Skeletal muscle cell (primary cell): ENCODE measurements around the gene PRICKLE1.

Experiments
- DNase-seq: peaks from one replicate; pipeline ENCODE4 v3.0.0-alpha.2; 2010; ENCODE audit warnings: low read depth
- H3K4me3 ChIP-seq: 2 replicates; pipeline ENCODE4 v1.5.1; 2011; ENCODE audit warnings: low read depth, mild to moderate bottlenecking, control low read depth, low read length, moderate library complexity

PRICKLE1 gene

DNA sequence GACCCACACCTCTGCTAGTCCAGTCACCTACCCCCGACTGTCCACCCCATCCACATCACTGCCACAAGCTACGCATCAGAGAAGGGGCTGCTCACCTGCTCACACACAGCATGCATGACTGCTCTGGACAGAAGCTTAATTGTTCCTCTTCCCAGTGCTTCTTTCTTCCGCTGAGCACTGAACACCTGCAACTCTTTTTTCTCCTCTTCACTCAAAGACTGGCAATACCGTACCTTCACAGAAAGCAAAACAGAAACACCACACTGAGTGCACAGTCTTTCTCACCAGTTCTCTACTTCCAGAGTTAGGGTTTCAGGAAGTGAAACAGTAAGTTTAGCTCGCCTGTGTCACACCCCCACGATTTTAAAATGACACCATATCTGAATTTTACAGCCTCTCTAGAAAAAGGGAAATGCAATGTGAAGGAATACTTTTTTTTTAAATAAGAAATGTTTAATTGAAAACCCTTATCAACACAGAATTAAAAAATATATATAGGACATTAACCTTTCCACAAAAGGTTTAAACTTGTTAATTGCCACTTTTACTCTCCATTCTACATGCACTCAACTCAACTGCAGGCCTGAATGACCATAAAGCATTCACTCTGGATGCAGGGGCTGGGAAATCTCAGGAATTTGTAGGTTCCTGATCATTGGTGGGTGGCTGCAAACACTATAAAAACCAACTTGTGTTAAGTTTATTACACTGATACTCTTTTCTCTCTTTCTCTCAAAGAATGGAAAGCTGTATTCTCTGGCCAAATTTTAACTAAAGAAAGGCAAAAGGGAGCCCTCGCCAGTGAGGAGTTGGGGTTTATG, 120.0 kb downstream of the PRICKLE1 start:
- H3K4me3 ChIP-seq: no peak overlapping the region
- DNase-seq: no peak

DNA sequence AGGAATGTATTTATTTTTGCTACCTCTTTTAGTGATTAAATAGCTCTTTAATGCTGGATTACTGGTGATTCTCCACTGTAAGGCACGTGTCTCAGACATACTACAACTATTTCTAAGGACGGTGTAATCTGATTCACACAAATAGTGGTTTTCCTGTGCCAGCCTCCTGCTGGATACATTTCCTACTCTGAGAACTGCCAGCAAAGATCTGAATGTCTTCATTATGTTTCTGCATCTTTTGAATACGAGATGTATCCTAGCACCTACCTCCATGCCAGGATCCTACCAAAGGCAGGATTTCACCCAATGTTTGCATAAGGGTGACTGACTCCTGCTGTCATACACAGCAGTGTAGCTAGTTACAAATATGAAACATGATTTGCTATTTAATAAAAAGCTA, 120.6 kb downstream of the PRICKLE1 start:
- no peak for DNase-seq
- no peak overlapping the region for H3K4me3 ChIP-seq

DNA sequence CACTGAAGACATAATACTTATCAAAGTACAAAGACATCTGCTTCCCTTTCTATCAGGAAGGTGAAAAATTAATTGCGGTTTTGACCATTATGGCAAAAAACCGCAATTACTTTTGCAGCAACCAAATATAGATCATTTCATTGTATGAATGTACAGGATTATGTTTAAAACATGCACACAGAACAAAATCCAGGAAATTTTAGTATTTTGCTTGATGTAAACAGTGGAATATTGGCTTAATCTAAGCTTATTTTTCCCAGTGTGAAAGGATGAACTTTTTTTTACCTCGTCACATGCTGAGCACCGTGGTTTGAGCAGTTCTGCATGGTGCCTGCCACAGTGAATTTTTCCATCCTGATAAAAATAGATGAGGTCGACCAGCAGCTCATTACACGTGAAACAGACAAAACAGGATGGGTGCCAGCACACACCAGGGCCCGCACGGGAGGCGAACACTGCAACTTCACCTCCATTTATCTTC, 121.2 kb downstream of the PRICKLE1 start:
- DNase-seq: no peak
- H3K4me3 ChIP-seq: no peak overlapping the region

DNA sequence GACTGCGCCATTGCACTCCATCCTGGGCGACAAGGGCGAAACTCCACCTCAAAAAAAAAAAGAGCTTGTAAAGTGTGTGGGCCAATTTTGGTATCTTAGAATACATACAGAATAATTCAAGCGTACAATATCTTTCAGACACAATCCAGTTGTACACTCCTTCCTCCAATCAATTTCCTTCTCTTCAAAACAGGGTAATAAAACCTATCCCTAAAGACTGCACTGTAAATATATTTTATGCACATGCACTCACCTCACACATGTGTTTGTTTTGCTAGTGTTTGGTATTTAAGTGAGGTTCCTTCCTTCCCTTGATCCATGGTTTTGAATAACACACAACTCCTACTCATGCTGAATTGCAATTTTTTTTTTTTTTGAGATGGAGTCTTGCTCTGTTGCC, 125.9 kb downstream of the PRICKLE1 start:
- H3K4me3 ChIP-seq: no peak overlapping the region
- DNase-seq: no peak

DNA sequence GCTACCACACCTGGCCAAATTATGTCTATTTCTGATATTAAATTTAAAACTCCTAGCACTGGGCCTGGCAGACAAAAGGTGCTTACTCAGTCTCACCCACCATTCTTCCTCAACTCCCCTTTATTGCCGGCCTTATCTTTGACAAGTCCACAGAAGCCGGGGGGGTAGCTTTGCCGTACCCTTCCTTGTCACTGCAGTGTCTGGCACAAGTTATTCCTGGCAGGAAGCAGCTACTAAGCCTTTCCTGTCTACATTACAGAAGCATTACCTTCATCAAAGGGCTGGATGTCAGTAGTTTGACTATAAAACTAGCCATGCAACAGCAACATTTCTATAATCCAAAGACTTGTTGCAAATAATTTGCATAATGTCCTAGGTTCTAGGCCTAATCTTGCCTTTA, 127.1 kb downstream of the PRICKLE1 start:
- DNase-seq: no peak
- H3K4me3 ChIP-seq: no peak overlapping the region

DNA sequence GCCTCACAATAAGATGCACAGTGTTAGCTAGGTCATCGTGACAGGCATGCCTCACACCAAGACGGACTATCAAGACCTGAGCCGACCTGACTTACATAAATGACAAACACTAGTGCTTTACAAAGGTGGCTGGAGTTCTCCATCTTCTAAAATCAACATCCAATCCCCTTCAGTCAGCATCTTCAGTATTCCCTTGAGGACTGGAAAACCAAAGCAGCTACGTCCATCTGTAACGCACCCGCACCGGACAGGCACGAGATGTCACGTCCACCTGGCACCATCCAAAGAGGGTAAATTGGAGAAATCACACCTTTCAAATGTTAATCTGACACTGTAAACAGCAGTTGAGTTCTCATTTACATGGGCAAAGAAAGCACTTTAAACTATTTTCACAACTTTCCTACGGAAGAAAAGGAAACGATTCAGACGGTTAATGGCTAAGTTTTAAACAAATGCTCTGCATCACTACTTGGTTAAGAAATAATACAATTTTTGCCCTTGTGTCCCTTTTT, 130.2 kb downstream of the PRICKLE1 start:
- DNase-seq: no peak
- H3K4me3 ChIP-seq: no peak overlapping the region

DNA sequence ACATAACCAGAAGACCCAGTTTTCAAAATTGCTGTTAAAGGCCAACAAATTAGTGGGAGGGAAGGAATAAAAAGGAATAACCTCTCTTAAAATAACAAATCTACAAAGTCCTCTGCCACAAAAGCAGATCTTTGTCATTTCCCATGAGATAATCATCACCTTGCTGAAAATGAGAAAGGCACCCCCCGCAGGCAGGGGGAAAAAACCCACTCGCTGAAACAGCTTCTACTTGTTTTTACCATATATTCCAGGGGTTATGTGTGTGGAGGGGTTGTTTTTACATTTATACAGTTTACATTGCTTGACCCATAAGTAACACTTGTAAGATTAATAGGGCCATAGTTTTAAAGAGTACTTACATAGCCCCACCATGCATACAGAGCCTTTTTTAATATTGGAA, 131.0 kb downstream of the PRICKLE1 start:
- no peak overlapping the region for H3K4me3 ChIP-seq

DNA sequence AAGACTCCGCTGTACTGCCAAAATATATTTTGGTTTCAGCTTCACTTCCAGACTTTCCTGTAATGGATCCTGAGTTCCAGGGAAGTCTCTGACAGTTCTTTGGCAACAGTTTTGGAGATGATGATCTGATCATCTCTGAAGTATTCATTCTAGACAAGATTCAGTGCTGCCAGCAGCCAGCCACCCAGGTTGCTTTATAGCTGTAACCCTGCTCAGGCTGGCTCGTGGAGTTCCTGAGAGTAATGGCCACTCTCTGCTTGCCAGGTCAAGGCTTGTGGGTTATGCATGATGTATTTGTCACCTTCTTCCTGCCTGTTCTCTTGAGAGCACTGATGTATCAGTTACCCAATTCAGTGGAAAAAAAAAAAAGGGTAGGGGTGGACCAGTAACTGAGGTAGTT, 139.3 kb downstream of the PRICKLE1 start:
- H3K4me3 ChIP-seq: no peak overlapping the region
- DNase-seq: peak; percentile 63

More for the DNA sequence above, 131.0 kb downstream of the PRICKLE1 start:
- no peak for DNase-seq

DNA sequence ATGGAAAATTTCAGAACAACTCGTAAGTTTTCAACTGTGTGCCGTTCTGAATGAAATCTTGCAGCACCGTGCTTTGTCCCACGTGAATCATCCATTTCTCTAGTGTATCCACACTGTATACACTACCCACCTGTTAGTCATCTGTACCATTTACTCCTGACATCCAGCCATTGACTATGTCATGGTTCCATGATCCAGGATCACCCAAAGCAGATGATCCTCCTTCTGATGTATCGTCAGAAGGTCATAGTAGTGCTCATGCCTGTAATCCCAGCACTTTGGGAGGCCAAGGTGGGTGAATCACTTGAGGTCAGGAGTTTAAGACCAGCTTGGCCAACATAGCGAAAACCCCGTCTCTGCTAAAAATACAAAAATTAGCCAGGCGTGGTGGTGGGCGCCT, 140.7 kb downstream of the PRICKLE1 start:
- no peak overlapping the region for H3K4me3 ChIP-seq
- DNase-seq: no peak

DNA sequence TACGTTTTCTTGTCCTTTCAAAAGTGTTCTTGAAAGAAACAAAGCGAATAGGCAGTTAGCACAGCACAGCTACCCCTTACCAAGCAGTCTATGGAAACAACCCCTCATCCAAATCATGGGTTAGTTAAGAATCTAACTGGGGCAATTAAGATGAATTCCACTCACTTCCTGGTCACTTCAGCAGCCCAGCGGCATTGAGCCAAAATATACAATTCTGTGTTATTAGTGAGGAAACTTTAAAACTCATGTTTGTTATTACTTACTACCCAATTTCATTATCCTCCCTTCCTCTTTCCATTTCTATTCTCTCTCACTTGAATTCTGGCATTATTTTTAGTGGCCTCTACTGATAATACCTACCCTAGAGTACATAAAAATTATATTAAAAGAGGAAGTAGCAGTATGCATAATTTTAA, 142.2 kb downstream of the PRICKLE1 start:
- H3K4me3 ChIP-seq: no peak overlapping the region
- no peak for DNase-seq

DNA sequence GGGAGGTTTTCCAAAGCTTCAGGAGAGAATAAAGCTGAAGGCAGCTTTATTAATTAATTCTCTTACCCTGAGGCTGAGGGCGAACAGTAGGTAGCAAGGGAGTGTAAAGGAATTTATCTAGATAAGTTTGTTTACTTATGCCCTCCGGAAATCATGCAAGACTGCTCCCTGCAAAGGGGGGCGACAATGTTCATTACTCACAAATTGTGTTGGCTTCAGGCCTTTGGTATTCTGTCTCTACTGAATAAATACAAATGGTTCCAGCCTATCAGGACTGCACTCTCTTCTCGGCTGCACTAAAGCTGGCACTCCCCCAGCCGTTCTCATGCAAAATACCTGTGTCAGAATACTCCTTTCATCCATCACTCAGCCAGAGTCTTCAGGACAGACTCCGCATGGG, 142.8 kb downstream of the PRICKLE1 start:
- H3K4me3 ChIP-seq: no peak overlapping the region
- DNase-seq: no peak

DNA sequence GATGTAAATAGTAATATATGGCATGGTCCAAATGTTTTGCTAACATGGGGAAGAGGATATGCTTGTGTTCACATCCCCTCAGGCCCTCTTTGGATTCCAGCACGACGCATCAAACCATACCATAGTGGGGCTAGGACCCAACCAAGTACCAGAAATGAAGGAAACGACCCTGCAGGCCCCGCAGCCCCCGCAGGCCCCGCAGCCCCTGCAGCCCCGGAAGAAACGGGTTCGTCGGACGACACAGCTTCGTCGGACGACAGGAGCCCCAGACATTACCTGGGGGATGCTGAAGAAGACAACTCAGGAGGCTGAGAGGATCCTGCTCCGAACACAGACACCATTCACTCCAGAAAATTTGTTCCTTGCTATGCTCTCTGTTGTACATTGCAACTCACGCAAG, 143.7 kb downstream of the PRICKLE1 start:
- H3K4me3 ChIP-seq: no peak overlapping the region
- DNase-seq: no peak

DNA sequence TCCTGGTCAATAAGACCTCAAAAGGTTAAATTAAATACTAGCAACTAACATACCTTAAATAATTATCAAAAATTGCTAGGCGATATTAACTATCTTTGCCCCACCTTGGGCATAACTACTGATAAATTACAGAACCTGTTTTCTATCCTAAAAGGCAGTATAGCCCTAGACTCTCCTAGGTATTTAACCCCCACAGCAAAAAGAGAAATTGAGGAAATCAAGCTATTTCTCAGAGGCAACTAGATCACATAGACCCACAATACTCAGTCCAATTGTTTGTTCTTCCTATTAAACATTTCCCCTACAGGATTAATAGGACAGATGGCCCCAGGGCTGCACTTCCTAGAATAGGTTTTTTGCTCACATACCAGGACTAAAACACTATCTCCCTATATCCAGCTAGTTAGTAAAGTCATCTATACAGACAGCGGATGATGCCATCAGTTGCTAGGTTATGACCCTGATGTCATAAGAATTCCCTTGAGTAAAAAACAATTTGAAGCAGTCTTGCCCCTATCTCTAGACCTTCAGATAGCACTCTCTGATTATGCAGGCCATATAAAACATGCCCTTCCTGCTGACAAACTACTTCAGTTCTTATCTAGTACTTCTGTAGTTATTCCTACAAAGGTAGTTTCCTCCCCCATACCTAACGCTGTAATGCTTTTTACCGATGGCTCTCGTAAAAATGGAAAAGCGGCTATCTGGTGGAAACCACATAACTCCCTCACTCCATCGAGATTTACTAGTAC, 145.2 kb downstream of the PRICKLE1 start:
- H3K4me3 ChIP-seq: no peak overlapping the region
- DNase-seq: no peak

DNA sequence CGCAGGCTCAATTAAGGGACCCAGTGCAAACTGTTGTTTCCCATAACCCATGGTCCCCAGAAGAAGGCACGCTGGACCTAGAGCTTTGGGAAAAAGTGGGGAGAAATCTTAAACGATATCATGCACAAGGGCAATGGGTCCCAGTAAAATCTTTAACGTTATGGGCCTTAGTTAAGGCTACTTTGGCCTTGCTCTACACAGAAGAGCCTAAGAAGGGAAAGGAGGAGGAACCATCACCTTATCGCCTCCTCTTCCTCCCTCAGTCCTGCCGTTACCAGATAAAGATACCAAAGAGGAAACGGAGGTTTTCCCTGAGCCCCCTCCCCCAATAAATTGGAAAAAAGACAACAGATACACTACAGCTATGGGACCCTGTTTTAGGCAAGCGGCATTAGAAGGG, 146.7 kb downstream of the PRICKLE1 start:
- H3K4me3 ChIP-seq: no peak overlapping the region

DNA sequence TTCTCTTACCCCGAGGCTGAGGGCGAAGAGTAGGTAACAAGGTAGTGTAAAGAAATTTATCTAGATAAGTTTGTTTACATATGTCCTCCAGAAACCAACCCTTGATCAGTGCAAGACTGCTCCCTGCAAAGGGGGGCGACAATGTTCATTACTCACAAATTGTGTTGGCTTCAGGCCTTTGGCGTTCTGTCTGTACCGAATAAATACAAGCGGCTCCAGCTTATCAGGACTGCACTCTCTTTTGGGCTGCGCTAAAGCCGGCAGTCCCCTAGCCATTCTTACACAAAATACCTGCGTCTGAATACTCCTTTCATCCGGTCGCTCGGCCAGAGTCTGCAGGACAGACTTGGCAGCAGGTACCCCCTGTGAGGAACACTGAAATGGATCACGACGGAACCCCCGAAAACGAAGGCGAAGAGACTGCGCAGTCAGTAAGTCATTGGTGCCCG, 147.2 kb downstream of the PRICKLE1 start:
- H3K4me3 ChIP-seq: no peak overlapping the region
- no peak for DNase-seq

More for the DNA sequence above, 146.7 kb downstream of the PRICKLE1 start:
- DNase-seq: no peak

DNA sequence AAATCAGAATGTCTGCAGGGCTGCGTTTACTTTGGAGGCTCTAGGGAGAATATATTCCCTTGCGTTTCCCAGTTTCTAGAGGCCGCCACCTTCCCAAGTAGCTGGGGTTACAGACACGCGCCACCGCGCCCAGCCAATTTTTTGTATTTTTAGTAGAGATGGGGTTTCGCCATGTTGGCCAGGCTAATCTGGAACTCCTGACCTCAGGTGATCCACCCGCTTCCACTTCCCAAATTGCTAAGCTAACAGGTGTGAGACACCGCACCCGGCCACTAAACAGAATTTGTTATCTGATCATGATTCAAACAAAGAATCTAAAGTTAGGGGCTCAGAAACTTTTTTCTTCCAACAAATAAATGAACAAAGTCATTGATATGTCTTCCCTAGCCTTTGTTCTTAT, 148.9 kb downstream of the PRICKLE1 start:
- no peak overlapping the region for H3K4me3 ChIP-seq

DNA sequence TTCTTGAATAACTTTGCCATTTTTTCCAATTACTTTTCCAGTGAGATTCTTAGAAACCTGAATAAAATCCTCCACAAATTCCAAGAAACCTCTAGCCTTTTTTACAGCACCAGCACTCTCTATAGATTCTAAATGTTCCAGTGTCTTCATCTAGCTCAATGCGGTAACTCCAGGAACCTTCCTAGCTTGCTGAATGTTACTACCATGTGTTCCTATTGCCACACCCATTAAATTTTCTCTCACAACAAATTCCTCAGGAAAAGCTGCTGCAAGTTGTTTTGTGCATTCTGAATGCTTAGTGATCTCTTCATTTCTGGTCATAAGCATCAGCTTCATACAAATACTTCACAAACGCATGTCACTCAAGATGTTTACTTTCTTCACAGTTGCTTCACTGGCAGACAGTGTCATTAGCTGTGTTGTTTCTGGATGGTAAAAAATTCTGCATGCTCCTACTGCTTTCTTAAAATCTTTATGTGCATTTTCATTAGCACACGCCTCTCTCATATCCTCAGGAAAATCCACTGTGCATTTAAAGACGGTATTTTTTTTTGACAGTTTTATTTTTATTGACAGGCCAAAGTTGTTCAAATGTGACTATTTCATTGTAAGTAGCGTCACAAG, 156.9 kb downstream of the PRICKLE1 start:
- DNase-seq: no peak
- H3K4me3 ChIP-seq: no peak overlapping the region

More for the DNA sequence above, 148.9 kb downstream of the PRICKLE1 start:
- DNase-seq: no peak

DNA sequence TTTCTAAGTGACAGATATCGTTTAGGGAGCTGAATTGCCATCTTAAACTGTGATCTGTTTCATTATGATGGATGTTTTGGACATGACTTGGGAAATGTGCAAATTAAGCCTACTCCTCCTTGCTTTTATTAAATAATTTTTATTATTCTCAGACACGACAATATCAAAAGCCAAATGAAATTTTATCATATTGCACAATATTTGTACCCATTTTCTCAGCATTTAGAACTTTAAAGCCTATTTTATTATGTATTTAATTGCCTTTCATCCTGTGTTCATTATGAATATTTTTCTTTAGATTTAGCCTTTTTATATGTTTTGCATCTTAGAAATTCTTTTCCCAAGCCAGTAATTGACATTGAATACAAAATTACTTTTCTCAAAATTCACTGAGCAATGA, 160.7 kb downstream of the PRICKLE1 start:
- no peak for DNase-seq
- H3K4me3 ChIP-seq: no peak overlapping the region

DNA sequence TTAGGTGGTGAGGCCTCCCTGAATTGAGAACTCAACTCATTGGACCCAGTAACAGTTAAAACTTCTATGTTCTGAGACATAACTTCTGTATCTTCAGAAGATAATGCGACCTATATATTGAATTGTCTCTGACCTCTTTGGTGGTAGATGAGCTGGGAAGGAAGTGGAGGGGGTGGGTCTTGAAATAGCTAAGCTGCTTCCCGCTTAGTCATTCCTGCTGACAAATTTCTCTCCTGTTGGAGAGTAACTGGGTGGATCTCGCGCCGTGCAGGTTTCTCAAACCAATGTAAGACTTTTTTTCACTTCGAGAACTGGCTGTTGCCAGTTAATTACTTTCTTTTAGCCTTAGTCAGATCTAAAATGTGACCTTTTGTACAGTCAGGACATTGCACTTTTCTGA, 162.8 kb downstream of the PRICKLE1 start:
- peak; percentile 34 for DNase-seq

DNA sequence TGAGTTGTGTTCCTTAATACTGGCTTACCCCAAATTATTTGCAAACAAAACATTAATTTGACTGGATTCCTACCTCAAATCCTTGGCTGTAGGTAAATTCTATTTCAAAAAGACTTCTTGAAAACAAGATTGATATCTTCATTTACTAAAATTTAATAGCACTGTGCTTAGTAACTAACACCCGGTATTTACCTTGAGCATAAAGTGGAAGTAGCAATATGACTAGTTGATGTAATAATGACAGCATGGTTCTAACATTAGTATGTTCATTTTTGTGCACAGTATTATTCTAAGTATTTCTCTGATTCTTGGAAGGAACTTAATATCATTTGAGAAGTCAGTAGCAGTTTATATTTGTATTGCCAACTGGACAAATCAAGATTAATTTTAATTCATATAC, 166.8 kb downstream of the PRICKLE1 start:
- no peak for DNase-seq
- H3K4me3 ChIP-seq: no peak overlapping the region

More for the DNA sequence above, 162.8 kb downstream of the PRICKLE1 start:
- H3K4me3 ChIP-seq: no peak overlapping the region
